SK-N-MC (cell line): ENCODE measurements around the gene PTPN18.

Experiments used
- EZH2 ChIP-seq: fragments of 200-600 bp; sonication (generic); IDR thresholded peaks from one replicate; pipeline ENCODE4 v1.6.1; 2017; ENCODE audit warnings: antibody characterized with exemption
- POLR2AphosphoS5 ChIP-seq: IDR thresholded peaks from 2 replicates; pipeline ENCODE4 v1.6.1; 2012; ENCODE audit warnings: mild to moderate bottlenecking, low read depth, low read length, borderline replicate concordance

DNA sequence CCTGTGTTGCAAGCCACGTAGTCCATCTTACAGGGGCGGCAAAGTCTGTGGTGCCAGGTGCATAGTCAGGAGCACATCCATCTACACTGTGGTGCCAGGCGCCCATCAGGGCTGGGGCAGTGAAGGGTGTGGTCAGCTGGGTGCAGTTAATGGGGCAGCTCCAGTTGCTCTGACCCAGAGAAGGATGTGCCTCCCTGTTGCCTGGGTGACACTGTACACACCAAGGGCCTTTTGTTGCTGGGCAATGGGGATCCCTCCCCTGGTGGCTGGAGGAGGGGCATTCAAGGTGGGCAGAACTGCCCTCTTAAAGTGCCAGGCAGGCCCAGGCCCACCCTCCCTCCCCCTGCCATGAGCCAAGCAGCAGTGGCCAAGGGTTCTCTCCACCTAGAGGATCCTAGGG is 41.5 kb upstream of the PTPN18 start:
- TF ChIP-seq POLR2AphosphoS5 (no peak), EZH2 (no peak)
